ENCODE measurements around the gene GAST. TPM values are rescaled to one million over a fixed set of nuclear protein-coding genes. Genes with fewer than 3 reads are reported as not detected.

The GAST gene
- total and polyA plus RNA-seq, 2 of the 4 experiments (the other 2 are of a cell fraction), result not detected

DNA sequence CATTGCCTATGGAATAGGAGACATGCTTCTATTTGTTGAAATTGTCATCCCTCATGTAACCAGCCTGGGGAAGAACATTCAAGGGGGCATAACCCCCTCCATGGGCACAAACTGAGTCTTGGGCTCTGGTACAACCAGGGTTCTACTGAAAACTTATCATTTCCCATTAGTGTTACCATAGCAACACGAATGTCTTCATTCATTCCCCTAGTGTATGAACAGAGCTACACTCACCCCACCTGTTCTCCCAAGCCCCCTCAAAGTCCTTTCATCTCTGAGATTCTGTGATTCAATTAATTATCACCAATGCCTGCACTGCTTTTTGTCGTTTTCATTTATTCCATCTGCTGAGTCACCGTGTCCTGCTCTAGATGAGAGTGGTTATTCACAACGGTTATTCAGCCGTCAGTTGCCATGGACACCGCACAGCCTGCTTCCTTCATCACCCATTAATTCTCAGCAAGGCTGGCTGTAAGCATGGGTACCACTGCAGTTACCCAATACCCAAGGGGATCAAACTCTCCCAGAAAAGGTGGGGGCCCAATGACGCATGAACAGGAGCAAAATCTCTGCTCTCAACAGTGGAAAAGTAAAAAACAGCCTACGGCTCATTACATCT lies 1.6 kb upstream of the GAST start:
- H2AFZ ChIP-seq (replicated peaks; ENCODE audit: low read length, poor library complexity), result no peak overlapping the region
- no peaks in the 10 kb centered on the region for H3K9me3 ChIP-seq (ENCODE audit: control insufficient read depth, insufficient read depth, low read length)
- no peak overlapping the region for H3K9ac ChIP-seq (ENCODE audit: low read depth, low read length)
- CTCF ChIA-PET, result interaction anchor here (0.6 to 1.2 kb wide), 2 partner anchors 15 to 334 kb away, joined by 3 to 5 read pairs; no protein-coding TSS in a partner anchor
- H3K4me1 ChIP-seq (ENCODE audit: control insufficient read depth, insufficient read depth, low read length), result peaks cover 1% of the 10 kb centered on the region; the same call in 1 of the 2 replicates
- no peak overlapping the region for H4K5ac ChIP-seq (ENCODE audit: low read depth, low read length)
- H3K79me1 ChIP-seq (ENCODE audit: low read depth in 1 of 2, low read length in 2 of 2), result no peaks in the 10 kb centered on the region
- H2BK20ac ChIP-seq (ENCODE audit: low read depth, low read length), result no peak overlapping the region
- H3K14ac ChIP-seq (replicated peaks; ENCODE audit: low read depth, low read length), result no peak overlapping the region
- peaks cover 20% of the 10 kb centered on the region; the same call in 1 of the 2 replicates for H3K27me3 ChIP-seq (ENCODE audit: control insufficient read depth, insufficient read depth, low read length)
- no peak overlapping the region for H2AK9ac ChIP-seq (replicated peaks; ENCODE audit: low read depth, low read length, poor library complexity)
- in situ Hi-C loops (cut with MboI; ENCODE audit: low sequenced_read_pairs), result no loop called here
- no peak overlapping the region for H3K27ac ChIP-seq (ENCODE audit: insufficient read depth, low read length)
- TF ChIP-seq, protein P1, sequence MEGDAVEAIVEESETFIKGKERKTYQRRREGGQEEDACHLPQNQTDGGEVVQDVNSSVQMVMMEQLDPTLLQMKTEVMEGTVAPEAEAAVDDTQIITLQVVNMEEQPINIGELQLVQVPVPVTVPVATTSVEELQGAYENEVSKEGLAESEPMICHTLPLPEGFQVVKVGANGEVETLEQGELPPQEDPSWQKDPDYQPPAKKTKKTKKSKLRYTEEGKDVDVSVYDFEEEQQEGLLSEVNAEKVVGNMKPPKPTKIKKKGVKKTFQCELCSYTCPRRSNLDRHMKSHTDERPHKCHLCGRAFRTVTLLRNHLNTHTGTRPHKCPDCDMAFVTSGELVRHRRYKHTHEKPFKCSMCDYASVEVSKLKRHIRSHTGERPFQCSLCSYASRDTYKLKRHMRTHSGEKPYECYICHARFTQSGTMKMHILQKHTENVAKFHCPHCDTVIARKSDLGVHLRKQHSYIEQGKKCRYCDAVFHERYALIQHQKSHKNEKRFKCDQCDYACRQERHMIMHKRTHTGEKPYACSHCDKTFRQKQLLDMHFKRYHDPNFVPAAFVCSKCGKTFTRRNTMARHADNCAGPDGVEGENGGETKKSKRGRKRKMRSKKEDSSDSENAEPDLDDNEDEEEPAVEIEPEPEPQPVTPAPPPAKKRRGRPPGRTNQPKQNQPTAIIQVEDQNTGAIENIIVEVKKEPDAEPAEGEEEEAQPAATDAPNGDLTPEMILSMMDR (conservative IDR thresholded peaks at IDR 0.05; ENCODE audit: low read depth, low read length), result no peak
- no peak for TF ChIP-seq SMC3 (IDR thresholded peaks at IDR 0.05; ENCODE audit: low read depth, low read length)
- TF ChIP-seq CEBPB (IDR thresholded peaks at IDR 0.05; ENCODE audit: low read depth, low read length), result peak; percentile 62; the same call in 1 of the 2 replicates
- TF ChIP-seq MAFK (IDR thresholded peaks at IDR 0.05; ENCODE audit: low read depth, low read length), result 0 out of 2 replicates have a peak, but pooled peaks have one; percentile 4
- TF ChIP-seq RCOR1 (IDR thresholded peaks at IDR 0.05; ENCODE audit: insufficient replicate concordance, low read length), result peak; percentile 92
- no peak for TF ChIP-seq RFX5 (IDR thresholded peaks at IDR 0.05; ENCODE audit: low read depth, low read length)
- 0 out of 2 replicates have a peak, but pooled peaks have one; percentile 26 for TF ChIP-seq MAZ (IDR thresholded peaks at IDR 0.05; ENCODE audit: borderline replicate concordance, low read depth, low read length)
- TF ChIP-seq NFE2L2 (IDR thresholded peaks at IDR 0.05; ENCODE audit: low read depth, low read length), result peak; percentile 81
- no peaks in the 10 kb centered on the region for H4K20me1 ChIP-seq (ENCODE audit: insufficient read depth, low read length)
- POLR2A ChIA-PET (ENCODE audit: unreplicated experiment), result no interaction called here
- no peaks in the 10 kb centered on the region; the same call in 1 of the 2 replicates for H3K9me1 ChIP-seq (ENCODE audit: insufficient read depth, low read length)
- dilution Hi-C loops (cut with HindIII; ENCODE audit: low sequenced_read_pairs, unreplicated experiment), result no loop called here
- H4K91ac ChIP-seq (ENCODE audit: insufficient read depth, low read depth, low read length), result no peak overlapping the region
- no peak overlapping the region for H3K18ac ChIP-seq (ENCODE audit: low read depth, low read length)
- H3K56ac ChIP-seq (ENCODE audit: extremely low read depth, insufficient read depth, low read length), result no peak overlapping the region
- H2BK120ac ChIP-seq (ENCODE audit: low read depth, low read length), result no peak overlapping the region
- H3K4ac ChIP-seq (ENCODE audit: low read depth, low read length), result no peak overlapping the region
- DNase-seq (peak; percentile 75), ATAC-seq (ENCODE audit: low read depth) (peak; percentile 73)
- intact Hi-C loops (cut with micrococcal nuclease), result no loop called here
- no peak overlapping the region for H2BK15ac ChIP-seq (ENCODE audit: low read depth, low read length)
- H3K36me3 ChIP-seq (ENCODE audit: control insufficient read depth, insufficient read depth, low read length), result no peaks in the 10 kb centered on the region
- H2AK5ac ChIP-seq (ENCODE audit: low read depth, low read length), result no peak overlapping the region
- H3K4me3 ChIP-seq (ENCODE audit: insufficient read depth, low read depth, low read length), result no peak overlapping the region
- no peak overlapping the region for H3K23ac ChIP-seq (ENCODE audit: low read depth, low read length)
- no TSS peak for BruUV-seq (replicated peaks)
- no peak overlapping the region for H3K4me2 ChIP-seq (ENCODE audit: low read depth, low read length)
- no peak overlapping the region for H4K8ac ChIP-seq (ENCODE audit: low read depth in 2 of 2, low read length in 2 of 2)
- no peak overlapping the region for H2BK5ac ChIP-seq (ENCODE audit: low read depth, low read length, poor library complexity, severe bottlenecking)
- 91% methylated on average over 3 of the region's 8 CpGs; no CpG with 5 or more reads in 1 of the 2 experiments for WGBS, 2 experiments (ENCODE audit: extremely low coverage in 2 of 2, insufficient read length in 1 of 2)
